HG03460 (cell line): ENCODE data around the gene HADHA.

Experiments used
- ATAC-seq: cut with Tn5 transposase; IDR thresholded peaks from one replicate; pipeline ENCODE4 v1.9.1; 2021; ENCODE audit not compliant: unreplicated experiment

HADHA gene

DNA sequence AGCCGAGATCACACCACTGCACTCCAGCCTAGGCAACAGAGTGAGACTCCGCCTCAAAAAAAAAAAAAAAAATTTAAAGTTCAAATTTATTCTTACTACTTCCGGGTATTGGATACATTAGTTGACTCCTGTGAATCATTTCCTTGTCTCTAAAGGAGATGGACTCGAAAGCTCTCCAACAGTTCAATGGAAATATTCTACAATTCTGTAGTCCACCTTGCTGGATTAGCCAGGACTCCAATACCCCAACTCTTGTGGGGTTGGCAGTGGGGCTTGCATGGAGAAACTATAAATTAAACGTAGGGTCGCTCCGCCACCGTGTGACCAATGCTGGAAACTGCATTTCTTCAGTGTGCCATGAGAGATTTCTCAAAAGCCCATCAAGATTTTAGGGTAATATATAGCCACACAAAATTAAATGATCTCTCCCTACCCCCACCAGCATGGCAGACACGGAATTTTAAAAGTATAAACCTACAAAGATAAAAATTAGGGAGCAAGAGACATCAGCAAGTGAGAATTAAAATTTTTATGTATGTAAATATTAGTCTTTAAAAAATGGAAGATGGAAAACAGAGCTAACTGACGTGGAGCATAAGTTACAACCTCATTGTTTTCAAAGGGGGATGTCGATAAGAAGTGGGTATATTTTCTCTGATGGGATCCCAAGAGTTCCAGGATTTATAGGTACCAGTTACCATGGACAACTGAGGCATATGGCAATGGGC, 99.3 kb downstream of the HADHA start:
- no peak for ATAC-seq

DNA sequence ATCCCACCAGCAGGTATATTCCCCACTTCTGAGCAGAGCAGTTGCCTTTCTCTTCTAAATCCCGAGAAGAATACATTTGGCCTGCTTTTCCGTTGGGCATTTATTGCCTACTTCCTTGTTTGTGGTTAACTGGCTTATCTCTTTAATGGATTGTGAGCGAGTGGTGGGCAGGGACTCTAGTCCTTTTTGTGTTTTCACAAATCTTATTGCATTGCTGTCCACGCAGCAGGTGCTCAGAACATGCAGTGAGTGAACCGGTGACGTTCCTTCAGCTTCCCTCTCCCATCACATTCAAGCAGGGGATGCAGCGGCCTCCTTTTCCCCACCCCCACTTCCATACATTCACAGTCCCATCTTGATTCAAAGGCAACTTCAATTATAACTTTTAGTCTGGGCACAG, 100.4 kb downstream of the HADHA start:
- ATAC-seq = no peak

DNA sequence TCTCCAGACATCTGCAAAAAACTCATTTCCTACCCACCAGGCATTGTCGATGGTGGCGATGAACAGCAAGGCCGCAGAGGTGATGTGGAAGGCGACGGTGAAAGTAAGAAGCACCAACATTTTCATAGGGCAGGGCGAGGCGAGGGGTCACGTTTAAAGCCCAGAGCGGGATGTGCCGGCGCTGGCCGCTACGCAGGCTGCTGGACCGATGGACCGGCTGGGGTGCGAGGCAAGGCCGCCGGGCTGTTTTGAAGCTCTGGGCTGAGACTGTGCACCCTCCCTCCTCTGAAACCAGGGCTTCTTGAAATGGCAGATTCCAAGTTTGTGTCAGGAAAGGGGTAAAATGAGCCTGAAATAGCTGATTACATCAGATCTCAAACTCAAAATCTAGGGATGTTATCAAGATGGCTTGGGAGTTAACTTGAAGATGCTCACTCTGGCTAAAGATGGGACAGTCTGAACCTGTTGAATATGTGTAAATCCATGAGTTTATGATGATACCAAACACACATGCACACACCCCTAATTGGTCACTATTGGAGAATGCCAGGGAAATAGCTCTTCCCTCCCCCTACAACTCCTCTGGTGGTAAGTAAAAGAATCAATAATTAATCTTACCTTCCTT, 103.2 kb downstream of the HADHA start:
- ATAC-seq = no peak
